ENCODE results near the gene THAP4.

THAP4 gene

GRCh38 chr2:241657786-241658254 is 20.9 kb upstream of the THAP4 start:
- H3K36me3 ChIP-seq (ENCODE audit: insufficient read depth, low read length): peaks cover 36% of the 10 kb centered on the region
- H3K27ac ChIP-seq: no peak overlapping the region
- TF ChIP-seq EZH2 (IDR thresholded peaks at IDR 0.05): no peak
- no peak for TF ChIP-seq FOXP2 (optimal IDR thresholded peaks at IDR 0.05; ENCODE audit: control extremely low read depth, extremely low read length, insufficient read depth)
- TF ChIP-seq POLR2AphosphoS5 (IDR thresholded peaks at IDR 0.05; ENCODE audit: borderline replicate concordance, low read depth, low read length): no peak
- DNase-seq (ENCODE audit: low read depth, low spot score): no peak
- no peak overlapping the region for H3K9ac ChIP-seq (ENCODE audit: insufficient read length)
- no peaks in the 10 kb centered on the region for H3K9me3 ChIP-seq (ENCODE audit: low read depth, low read length)
- H3K4me3 ChIP-seq: no peak overlapping the region

- TF ChIP-seq EZH2 (IDR thresholded peaks at IDR 0.05): no peak
- TF ChIP-seq POLR2AphosphoS5 (IDR thresholded peaks at IDR 0.05; ENCODE audit: borderline replicate concordance, low read depth, low read length): no peak
- no peak for TF ChIP-seq FOXP2 (optimal IDR thresholded peaks at IDR 0.05; ENCODE audit: control extremely low read depth, extremely low read length, insufficient read depth)
- Histone ChIP-seq H3K36me3 (ENCODE audit: insufficient read depth, low read length) (peaks cover 48% of the 10 kb centered on the region), H3K27ac (no peak overlapping the region), H3K9ac (ENCODE audit: insufficient read length) (no peak overlapping the region), H3K9me3 (ENCODE audit: low read depth, low read length) (no peaks in the 10 kb centered on the region), H3K4me3 (no peak overlapping the region)
- DNase-seq (ENCODE audit: low read depth, low spot score): no peak
Observed at GRCh38 chr2:241656190-241656741, 19.3 kb upstream of the THAP4 start.

GRCh38 chr2:241655516-241656189 is 18.7 kb upstream of the THAP4 start:
- H3K4me3 ChIP-seq: no peak overlapping the region
- TF ChIP-seq FOXP2 (optimal IDR thresholded peaks at IDR 0.05; ENCODE audit: control extremely low read depth, extremely low read length, insufficient read depth) (no peak), EZH2 (IDR thresholded peaks at IDR 0.05) (no peak), POLR2AphosphoS5 (IDR thresholded peaks at IDR 0.05; ENCODE audit: borderline replicate concordance, low read depth, low read length) (no peak)
- H3K9ac ChIP-seq (ENCODE audit: insufficient read length): no peak overlapping the region
- no peak for DNase-seq (ENCODE audit: low read depth, low spot score)
- no peaks in the 10 kb centered on the region for H3K9me3 ChIP-seq (ENCODE audit: low read depth, low read length)
- H3K36me3 ChIP-seq (ENCODE audit: insufficient read depth, low read length): peaks cover 51% of the 10 kb centered on the region
- no peak overlapping the region for H3K27ac ChIP-seq

GRCh38 chr2:241654551-241654950 is 17.6 kb upstream of the THAP4 start:
- Histone ChIP-seq H3K9me3 (ENCODE audit: low read depth, low read length) (no peaks in the 10 kb centered on the region), H3K4me3 (no peak overlapping the region), H3K9ac (ENCODE audit: insufficient read length) (no peak overlapping the region), H3K36me3 (ENCODE audit: insufficient read depth, low read length) (peaks cover 43% of the 10 kb centered on the region), H3K27ac (no peak overlapping the region)
- DNase-seq (ENCODE audit: low read depth, low spot score): no peak
- TF ChIP-seq POLR2AphosphoS5 (IDR thresholded peaks at IDR 0.05; ENCODE audit: borderline replicate concordance, low read depth, low read length) (no peak), FOXP2 (optimal IDR thresholded peaks at IDR 0.05; ENCODE audit: control extremely low read depth, extremely low read length, insufficient read depth) (no peak), EZH2 (IDR thresholded peaks at IDR 0.05) (no peak)

- TF ChIP-seq POLR2AphosphoS5 (IDR thresholded peaks at IDR 0.05; ENCODE audit: borderline replicate concordance, low read depth, low read length) (no peak), FOXP2 (optimal IDR thresholded peaks at IDR 0.05; ENCODE audit: control extremely low read depth, extremely low read length, insufficient read depth) (no peak), EZH2 (IDR thresholded peaks at IDR 0.05) (no peak)
- Histone ChIP-seq H3K36me3 (ENCODE audit: insufficient read depth, low read length) (peaks cover 36% of the 10 kb centered on the region; the same call in 1 of the 2 replicates), H3K27ac (no peak overlapping the region), H3K4me3 (no peak overlapping the region), H3K9ac (ENCODE audit: insufficient read length) (no peak overlapping the region), H3K9me3 (ENCODE audit: low read depth, low read length) (no peaks in the 10 kb centered on the region)
- no peak for DNase-seq (ENCODE audit: low read depth, low spot score)
Observed at GRCh38 chr2:241653210-241653750, 16.3 kb upstream of the THAP4 start.

- no peak for DNase-seq (ENCODE audit: low read depth, low spot score)
- Histone ChIP-seq H3K4me3 (no peak overlapping the region), H3K9me3 (ENCODE audit: low read depth, low read length) (no peaks in the 10 kb centered on the region), H3K9ac (ENCODE audit: insufficient read length) (no peak overlapping the region), H3K36me3 (ENCODE audit: insufficient read depth, low read length) (peaks cover 31% of the 10 kb centered on the region; the same call in 1 of the 2 replicates), H3K27ac (no peak overlapping the region)
- TF ChIP-seq POLR2AphosphoS5 (IDR thresholded peaks at IDR 0.05; ENCODE audit: borderline replicate concordance, low read depth, low read length) (no peak), FOXP2 (optimal IDR thresholded peaks at IDR 0.05; ENCODE audit: control extremely low read depth, extremely low read length, insufficient read depth) (no peak), EZH2 (IDR thresholded peaks at IDR 0.05) (no peak)
Observed at GRCh38 chr2:241652722-241653121, 15.8 kb upstream of the THAP4 start.

GRCh38 chr2:241652142-241652541 is 15.2 kb upstream of the THAP4 start:
- Histone ChIP-seq H3K27ac (no peak overlapping the region), H3K9me3 (ENCODE audit: low read depth, low read length) (no peaks in the 10 kb centered on the region), H3K9ac (ENCODE audit: insufficient read length) (no peak overlapping the region), H3K36me3 (ENCODE audit: insufficient read depth, low read length) (peaks cover 29% of the 10 kb centered on the region; the same call in 1 of the 2 replicates), H3K4me3 (no peak overlapping the region)
- TF ChIP-seq POLR2AphosphoS5 (IDR thresholded peaks at IDR 0.05; ENCODE audit: borderline replicate concordance, low read depth, low read length) (no peak), EZH2 (IDR thresholded peaks at IDR 0.05) (no peak), FOXP2 (optimal IDR thresholded peaks at IDR 0.05; ENCODE audit: control extremely low read depth, extremely low read length, insufficient read depth) (no peak)
- no peak for DNase-seq (ENCODE audit: low read depth, low spot score)

GRCh38 chr2:241649927-241650326 is 13.0 kb upstream of the THAP4 start:
- no peak overlapping the region for H3K27ac ChIP-seq
- DNase-seq (ENCODE audit: low read depth, low spot score): no peak
- H3K9ac ChIP-seq (ENCODE audit: insufficient read length): no peak overlapping the region
- H3K4me3 ChIP-seq: no peak overlapping the region
- TF ChIP-seq FOXP2 (optimal IDR thresholded peaks at IDR 0.05; ENCODE audit: control extremely low read depth, extremely low read length, insufficient read depth): no peak
- no peaks in the 10 kb centered on the region for H3K9me3 ChIP-seq (ENCODE audit: low read depth, low read length)
- peaks cover 23% of the 10 kb centered on the region; the same call in 1 of the 2 replicates for H3K36me3 ChIP-seq (ENCODE audit: insufficient read depth, low read length)

Measured in SK-N-MC (cell line).